HG02840 (cell line): ENCODE results near the gene C2CD2.

Experiments used
- ATAC-seq: cut with Tn5 transposase; IDR thresholded peaks from one replicate; pipeline ENCODE4 v1.9.1; 2021; ENCODE audit warnings: mild to moderate bottlenecking, moderate library complexity, moderate number of reproducible peaks; ENCODE audit not compliant: unreplicated experiment, low FRiP score

Gene C2CD2

GRCh38 chr21:41939391-41939790, 14.4 kb downstream of the C2CD2 start:
- ATAC-seq: no peak

- no peak for ATAC-seq
Measured at GRCh38 chr21:41933313-41934079, 20.3 kb downstream of the C2CD2 start.

GRCh38 chr21:41932576-41933312, 21.1 kb downstream of the C2CD2 start:
- no peak for ATAC-seq

GRCh38 chr21:41932191-41932575, 21.6 kb downstream of the C2CD2 start:
- no peak for ATAC-seq

GRCh38 chr21:41931041-41931451, 22.8 kb downstream of the C2CD2 start:
- no peak for ATAC-seq

GRCh38 chr21:41929248-41929647, 24.6 kb downstream of the C2CD2 start:
- no peak for ATAC-seq

- ATAC-seq: no peak
Measured at GRCh38 chr21:41928621-41929220, 25.1 kb downstream of the C2CD2 start.

- no peak for ATAC-seq
Measured at GRCh38 chr21:41927727-41928409, 25.9 kb downstream of the C2CD2 start.

GRCh38 chr21:41926807-41927171, 27.0 kb downstream of the C2CD2 start:
- no peak for ATAC-seq

- no peak for ATAC-seq
Measured at GRCh38 chr21:41926117-41926806, 27.6 kb downstream of the C2CD2 start.

GRCh38 chr21:41925767-41926116, 28.1 kb downstream of the C2CD2 start:
- no peak for ATAC-seq

GRCh38 chr21:41924368-41924754, 29.5 kb downstream of the C2CD2 start:
- no peak for ATAC-seq

- ATAC-seq: no peak
Measured at GRCh38 chr21:41923631-41924367, 30.0 kb downstream of the C2CD2 start.

- no peak for ATAC-seq
Measured at GRCh38 chr21:41923186-41923585, 30.6 kb downstream of the C2CD2 start.

GRCh38 chr21:41921021-41921420, 32.8 kb downstream of the C2CD2 start:
- no peak for ATAC-seq

- no peak for ATAC-seq
Measured at GRCh38 chr21:41920476-41920875, 33.3 kb downstream of the C2CD2 start.

GRCh38 chr21:41919666-41920398, 34.0 kb downstream of the C2CD2 start:
- no peak for ATAC-seq

- ATAC-seq: no peak
Measured at GRCh38 chr21:41918561-41919358, 35.1 kb downstream of the C2CD2 start.
